ENCODE data around the gene ABLIM3. TPM values are rescaled to one million over a fixed set of nuclear protein-coding genes. Genes with fewer than 3 reads are reported as not detected.
"Not testable (repeated sequence)": the region's sequence is repeated elsewhere in the genome, so short reads cannot be mapped to it uniquely, and the experiment has no call there.

Gene ABLIM3
- polyA plus RNA-seq, 1 donor, result 7.2 TPM

- Histone ChIP-seq H3K27ac (ENCODE audit: low read length) (peak within 1 kb of the TSS; percentile 71), H3K4me3 (ENCODE audit: low read length) (peak within 1 kb of the TSS; percentile 60), H3K4me1 (ENCODE audit: control insufficient read depth, insufficient read depth, low read length) (peaks cover 21% of the 10 kb centered on the region), H3K36me3 (ENCODE audit: control insufficient read depth, insufficient read depth, low read length) (no peaks in the 10 kb centered on the region), H3K9me3 (ENCODE audit: control insufficient read depth, low read depth, low read length) (peaks cover 5% of the 10 kb centered on the region), H3K27me3 (ENCODE audit: control insufficient read depth, insufficient read depth, low read length) (peaks cover 5% of the 10 kb centered on the region)
- WGBS (ENCODE audit: insufficient coverage, low lambda C conversion rate), result no CpG with 5 or more reads among the region's 81 CpGs
- peak; percentile 58 to 78 for DNase-seq
These were observed 130.6 kb downstream of the ABLIM3 start, which contains the start of gene AFAP1L1 for GRCh38 chr5:149271716-149272563. Gene AFAP1L1 (plus strand): TSS chr5:149271859. CDS start chr5:149271969, 110 bp downstream.

- not testable (repeated sequence) for H3K27ac ChIP-seq (ENCODE audit: low read length)
- peak overlapping the region; percentile 46 for H3K4me3 ChIP-seq (ENCODE audit: low read length)
- no CpG with 5 or more reads among the region's 16 CpGs for WGBS (ENCODE audit: insufficient coverage, low lambda C conversion rate)
These were observed 131.5 kb downstream of the ABLIM3 start for GRCh38 chr5:149272781-149273180.

GRCh38 chr5:149273237-149273636 lies 131.9 kb downstream of the ABLIM3 start:
- no CpG with 5 or more reads among the region's 5 CpGs for WGBS (ENCODE audit: insufficient coverage, low lambda C conversion rate)
- Histone ChIP-seq H3K36me3 (ENCODE audit: control insufficient read depth, insufficient read depth, low read length) (no peaks in the 10 kb centered on the region), H3K27me3 (ENCODE audit: control insufficient read depth, insufficient read depth, low read length) (peaks cover 5% of the 10 kb centered on the region), H3K4me3 (ENCODE audit: low read length) (no peak overlapping the region), H3K9me3 (ENCODE audit: control insufficient read depth, low read depth, low read length) (peaks cover 5% of the 10 kb centered on the region), H3K27ac (ENCODE audit: low read length) (peak overlapping the region; percentile 68), H3K4me1 (ENCODE audit: control insufficient read depth, insufficient read depth, low read length) (peaks cover 21% of the 10 kb centered on the region)
- no peak for DNase-seq

More at GRCh38 chr5:149272781-149273180, 131.5 kb downstream of the ABLIM3 start:
- not testable (repeated sequence) for DNase-seq; H3K9me3 ChIP-seq (ENCODE audit: control insufficient read depth, low read depth, low read length); H3K27me3 ChIP-seq (ENCODE audit: control insufficient read depth, insufficient read depth, low read length); H3K36me3 ChIP-seq (ENCODE audit: control insufficient read depth, insufficient read depth, low read length)
- peaks cover 21% of the 10 kb centered on the region for H3K4me1 ChIP-seq (ENCODE audit: control insufficient read depth, insufficient read depth, low read length)

DNA sequence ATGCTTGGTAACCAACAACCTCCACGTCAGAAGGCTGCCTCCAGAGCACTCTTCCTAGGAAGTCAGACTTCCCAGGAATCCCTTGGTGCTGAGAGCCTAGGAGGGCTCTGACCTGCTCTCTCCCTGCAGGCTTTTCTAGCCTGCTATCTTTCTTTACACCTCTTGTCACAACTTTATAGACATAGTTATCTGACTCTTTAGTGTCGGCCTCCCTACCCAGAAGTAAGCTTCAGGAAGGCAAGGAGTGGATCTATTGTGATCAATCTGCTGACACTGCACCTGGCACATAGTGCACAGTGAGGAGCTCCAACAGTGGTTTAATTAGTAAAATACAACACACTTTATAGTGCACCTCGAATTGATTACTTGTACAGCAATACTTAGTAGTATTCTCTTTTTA lies 132.7 kb downstream of the ABLIM3 start:
- H3K27me3 ChIP-seq (ENCODE audit: control insufficient read depth, insufficient read depth, low read length), result peaks cover 5% of the 10 kb centered on the region
- H3K27ac ChIP-seq (ENCODE audit: low read length), result peak overlapping the region; percentile 68
- H3K9me3 ChIP-seq (ENCODE audit: control insufficient read depth, low read depth, low read length), result peaks cover 2% of the 10 kb centered on the region
- H3K4me1 ChIP-seq (ENCODE audit: control insufficient read depth, insufficient read depth, low read length), result peaks cover 21% of the 10 kb centered on the region
- no peak overlapping the region for H3K4me3 ChIP-seq (ENCODE audit: low read length)
- no peaks in the 10 kb centered on the region for H3K36me3 ChIP-seq (ENCODE audit: control insufficient read depth, insufficient read depth, low read length)
- no CpG with 5 or more reads among the region's 3 CpGs for WGBS (ENCODE audit: insufficient coverage, low lambda C conversion rate)
- DNase-seq, result peak; percentile 75 to 88

GRCh38 chr5:149274939-149275338 lies 133.6 kb downstream of the ABLIM3 start:
- WGBS (ENCODE audit: insufficient coverage, low lambda C conversion rate), result no CpG with 5 or more reads among the region's 1 CpG
- Histone ChIP-seq H3K4me1 (ENCODE audit: control insufficient read depth, insufficient read depth, low read length) (peaks cover 21% of the 10 kb centered on the region), H3K36me3 (ENCODE audit: control insufficient read depth, insufficient read depth, low read length) (no peaks in the 10 kb centered on the region), H3K4me3 (ENCODE audit: low read length) (no peak overlapping the region), H3K27ac (ENCODE audit: low read length) (no peak overlapping the region), H3K9me3 (ENCODE audit: control insufficient read depth, low read depth, low read length) (no peaks in the 10 kb centered on the region), H3K27me3 (ENCODE audit: control insufficient read depth, insufficient read depth, low read length) (peaks cover 7% of the 10 kb centered on the region)
- DNase-seq, result no peak

DNA sequence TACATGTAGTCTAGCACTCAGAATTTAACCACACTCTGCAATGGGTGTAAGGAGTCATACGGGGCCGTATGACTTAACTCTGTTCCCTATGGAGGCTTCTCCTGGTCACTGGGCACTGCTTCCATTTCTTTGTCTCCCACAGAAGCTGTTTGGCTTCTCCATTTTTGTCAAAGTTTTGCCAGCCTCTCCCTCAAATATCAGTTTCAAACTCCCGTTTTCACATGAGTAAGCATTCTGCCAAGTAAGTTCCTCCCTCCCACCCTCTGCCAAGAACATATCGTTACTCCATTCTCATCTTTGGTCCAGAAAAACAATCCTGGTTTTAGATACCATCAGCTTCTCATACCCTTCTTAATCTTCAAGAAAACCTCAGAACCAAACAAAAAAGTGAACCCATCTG lies 136.5 kb downstream of the ABLIM3 start:
- H3K9me3 ChIP-seq (ENCODE audit: control insufficient read depth, low read depth, low read length), result no peaks in the 10 kb centered on the region
- WGBS (ENCODE audit: insufficient coverage, low lambda C conversion rate), result 86% methylated on average over 2 of the region's 4 CpGs
- no peak for DNase-seq

DNA sequence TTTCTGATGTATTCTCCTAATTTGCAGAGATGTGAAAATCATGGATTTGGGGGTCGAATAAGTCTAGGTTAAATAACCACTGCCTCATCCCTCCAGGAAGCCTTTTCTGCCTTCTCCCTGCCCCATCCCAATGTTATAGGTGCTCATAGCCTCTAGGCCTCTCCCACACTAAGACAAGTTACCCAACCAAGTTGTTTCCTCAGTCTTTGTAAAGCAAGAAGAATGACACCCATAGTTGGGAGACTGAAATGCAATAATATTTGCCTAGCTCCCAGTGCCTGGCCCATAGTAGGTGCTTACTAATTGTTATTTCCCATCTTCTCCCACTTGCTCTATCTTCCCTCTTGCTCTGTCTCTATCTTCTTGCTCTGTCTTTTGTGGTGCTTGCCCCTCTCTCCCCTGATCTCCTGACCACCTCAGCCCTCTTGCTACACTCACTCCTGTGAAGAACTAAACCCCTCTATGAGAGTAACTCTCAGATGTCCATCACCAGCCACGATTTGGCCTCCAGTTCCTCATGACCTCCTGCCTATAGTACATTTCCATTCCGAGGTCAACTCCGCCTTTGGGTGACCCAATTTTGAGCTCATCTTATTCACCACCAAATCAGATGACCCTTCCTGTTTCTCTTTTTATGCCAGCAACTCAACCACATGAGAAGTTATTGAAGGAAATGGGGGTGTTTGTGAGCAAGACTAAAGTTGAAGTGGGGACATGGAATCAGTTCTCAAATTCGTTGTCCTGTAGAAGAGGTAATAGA lies 137.3 kb downstream of the ABLIM3 start:
- no peak for DNase-seq
- H3K9me3 ChIP-seq (ENCODE audit: control insufficient read depth, low read depth, low read length), result no peaks in the 10 kb centered on the region
- WGBS (ENCODE audit: insufficient coverage, low lambda C conversion rate), result 100% methylated on average over 1 of the region's 5 CpGs
- no peaks in the 10 kb centered on the region for H3K36me3 ChIP-seq (ENCODE audit: control insufficient read depth, insufficient read depth, low read length)
- H3K27me3 ChIP-seq (ENCODE audit: control insufficient read depth, insufficient read depth, low read length), result peaks cover 6% of the 10 kb centered on the region
- no peak overlapping the region for H3K27ac ChIP-seq (ENCODE audit: low read length)
- H3K4me1 ChIP-seq (ENCODE audit: control insufficient read depth, insufficient read depth, low read length), result peaks cover 4% of the 10 kb centered on the region
- H3K4me3 ChIP-seq (ENCODE audit: low read length), result no peak overlapping the region

More for the DNA sequence above, 136.5 kb downstream of the ABLIM3 start:
- Histone ChIP-seq H3K36me3 (ENCODE audit: control insufficient read depth, insufficient read depth, low read length) (no peaks in the 10 kb centered on the region), H3K27ac (ENCODE audit: low read length) (no peak overlapping the region), H3K27me3 (ENCODE audit: control insufficient read depth, insufficient read depth, low read length) (peaks cover 6% of the 10 kb centered on the region), H3K4me1 (ENCODE audit: control insufficient read depth, insufficient read depth, low read length) (peaks cover 12% of the 10 kb centered on the region), H3K4me3 (ENCODE audit: low read length) (no peak overlapping the region)

DNA sequence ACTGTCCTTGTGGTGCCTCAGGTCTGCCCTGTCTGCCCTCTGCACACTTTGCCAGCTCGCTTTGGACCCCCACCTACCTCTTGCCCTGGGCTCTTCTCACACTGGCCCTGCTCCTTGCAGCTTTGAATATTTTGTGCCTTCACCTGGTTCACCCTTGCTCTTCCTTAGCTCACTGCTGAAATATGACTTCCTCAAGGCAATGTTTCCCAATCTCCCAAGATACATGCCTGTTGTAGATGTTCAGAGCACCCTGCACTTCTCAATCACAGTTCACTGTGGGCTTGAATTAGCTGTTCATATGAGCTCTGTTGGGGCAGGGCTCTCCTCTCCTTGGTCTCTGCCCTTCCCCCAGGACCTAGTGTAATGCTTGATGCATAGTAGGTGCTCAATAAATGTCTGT lies 138.4 kb downstream of the ABLIM3 start:
- no peaks in the 10 kb centered on the region for H3K4me1 ChIP-seq (ENCODE audit: control insufficient read depth, insufficient read depth, low read length)
- DNase-seq, result no peak
- H3K27ac ChIP-seq (ENCODE audit: low read length), result no peak overlapping the region
- H3K27me3 ChIP-seq (ENCODE audit: control insufficient read depth, insufficient read depth, low read length), result peaks cover 6% of the 10 kb centered on the region
- H3K9me3 ChIP-seq (ENCODE audit: control insufficient read depth, low read depth, low read length), result no peaks in the 10 kb centered on the region
- WGBS (ENCODE audit: insufficient coverage, low lambda C conversion rate), result 100% methylated on average over 1 of the region's 1 CpG
- H3K36me3 ChIP-seq (ENCODE audit: control insufficient read depth, insufficient read depth, low read length), result no peaks in the 10 kb centered on the region
- H3K4me3 ChIP-seq (ENCODE audit: low read length), result no peak overlapping the region

DNA sequence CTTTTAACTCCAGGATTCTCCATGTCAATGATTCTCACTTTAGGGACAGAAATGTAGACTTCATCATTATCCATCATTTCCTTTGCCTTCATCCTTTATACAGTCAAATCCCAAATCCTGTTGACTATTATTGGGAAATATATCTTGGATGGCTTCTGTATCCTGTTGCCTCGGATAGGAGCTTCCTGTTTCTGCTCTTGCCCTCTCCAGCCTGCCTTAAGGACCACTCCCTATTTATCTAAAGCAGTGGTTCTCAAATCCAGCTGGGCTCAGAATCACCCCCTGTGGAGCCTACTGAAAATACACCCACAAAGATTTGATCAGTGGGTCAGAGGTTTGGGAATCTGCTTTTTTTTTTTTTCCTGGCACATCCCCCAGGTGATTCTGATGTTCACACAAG lies 138.8 kb downstream of the ABLIM3 start:
- no peak overlapping the region for H3K27ac ChIP-seq (ENCODE audit: low read length)

GRCh38 chr5:149280802-149281201 lies 139.5 kb downstream of the ABLIM3 start:
- H3K4me3 ChIP-seq (ENCODE audit: low read length), result no peak overlapping the region
- no peak overlapping the region for H3K27ac ChIP-seq (ENCODE audit: low read length)
- no peaks in the 10 kb centered on the region for H3K4me1 ChIP-seq (ENCODE audit: control insufficient read depth, insufficient read depth, low read length)
- WGBS (ENCODE audit: insufficient coverage, low lambda C conversion rate), result no CpG with 5 or more reads among the region's 4 CpGs
- H3K27me3 ChIP-seq (ENCODE audit: control insufficient read depth, insufficient read depth, low read length), result peaks cover 6% of the 10 kb centered on the region
- H3K36me3 ChIP-seq (ENCODE audit: control insufficient read depth, insufficient read depth, low read length), result no peaks in the 10 kb centered on the region
- no peaks in the 10 kb centered on the region for H3K9me3 ChIP-seq (ENCODE audit: control insufficient read depth, low read depth, low read length)
- DNase-seq, result no peak

More for the DNA sequence above, 138.8 kb downstream of the ABLIM3 start:
- Histone ChIP-seq H3K4me1 (ENCODE audit: control insufficient read depth, insufficient read depth, low read length) (no peaks in the 10 kb centered on the region), H3K9me3 (ENCODE audit: control insufficient read depth, low read depth, low read length) (no peaks in the 10 kb centered on the region), H3K4me3 (ENCODE audit: low read length) (no peak overlapping the region), H3K27me3 (ENCODE audit: control insufficient read depth, insufficient read depth, low read length) (peaks cover 6% of the 10 kb centered on the region), H3K36me3 (ENCODE audit: control insufficient read depth, insufficient read depth, low read length) (no peaks in the 10 kb centered on the region)
- no peak for DNase-seq
- WGBS (ENCODE audit: insufficient coverage, low lambda C conversion rate), result no CpG with 5 or more reads among the region's 1 CpG
